ENCODE data around the gene MEIOC. TPM values are rescaled to one million over a fixed set of nuclear protein-coding genes. Genes with fewer than 3 reads are reported as not detected.

The MEIOC gene
- total and polyA plus RNA-seq, 2 donors (not counting 1 experiment from before 2014, with no cell fraction given) = 0.12 TPM; not detected in 1

GRCh38 chr17:44646280-44646679 lies 10.0 kb upstream of the MEIOC start:
- no peak for TF ChIP-seq EZH2 (IDR thresholded peaks at IDR 0.05; ENCODE audit: borderline replicate concordance, insufficient read depth, low read depth, low read length, poor library complexity, severe bottlenecking)
- TF ChIP-seq CTCF (IDR thresholded peaks at IDR 0.05) = no peak
- Histone ChIP-seq H3K4me1 (ENCODE audit: control insufficient read depth in 2 of 2, insufficient read depth in 2 of 2, low read length in 2 of 2) (no peaks in the 10 kb centered on the region), H3K4me3 (ENCODE audit: control extremely low read depth in 1 of 5, extremely low read depth in 1 of 5, insufficient read depth in 1 of 5, low read depth in 2 of 5, low read length in 4 of 5) (no peak overlapping the region), H3K27ac (ENCODE audit: low read length in 2 of 2) (no peak overlapping the region), H3K36me3 (replicated peaks in 1 of 2; ENCODE audit: control extremely low read depth in 1 of 2, control insufficient read depth in 1 of 2, extremely low read depth in 1 of 2, insufficient read depth in 2 of 2, low read length in 1 of 2) (no peaks in the 10 kb centered on the region), H3K79me2 (ENCODE audit: control insufficient read depth, insufficient read depth, low read length) (no peaks in the 10 kb centered on the region), H4K20me1 (ENCODE audit: control insufficient read depth, insufficient read depth, low read length, poor library complexity, severe bottlenecking) (no peaks in the 10 kb centered on the region), H2AFZ (ENCODE audit: insufficient read depth, low read depth, low read length, poor library complexity, severe bottlenecking) (no peak overlapping the region), H3K9me3 (ENCODE audit: control extremely low read depth in 1 of 3, control insufficient read depth in 2 of 3, insufficient read depth in 1 of 3, low read length in 2 of 3) (no peaks in the 10 kb centered on the region), H3K9ac (ENCODE audit: low read length) (no peak overlapping the region), H3K4me2 (replicated peaks; ENCODE audit: low read depth, low read length, poor library complexity, severe bottlenecking) (no peak overlapping the region), H3K27me3 (replicated peaks in 1 of 4; ENCODE audit: control extremely low read depth in 1 of 4, control insufficient read depth in 3 of 4, insufficient read depth in 4 of 4, low read length in 3 of 4) (peaks cover 0 to 6% (median 2%) of the 10 kb centered on the region in 4 experiments)
- Mint-ChIP-seq H3K4me3 (no peak overlapping the region), H3K9me3 (ENCODE audit: insufficient read depth) (no peaks in the 10 kb centered on the region), H3K4me1 (peaks cover 3% of the 10 kb centered on the region), H3K27me3 (peaks cover 28% of the 10 kb centered on the region), H3K27ac (no peak overlapping the region)
- intact Hi-C loops (cut with micrococcal nuclease) = no loop called here
- WGBS (ENCODE audit: insufficient coverage) = no CpG with 5 or more reads among the region's 4 CpGs
- no peak for ATAC-seq (ENCODE audit: low read depth)
- CTCF ChIA-PET = interaction anchor here (0.6 kb wide), 1 partner anchor 314 kb away, joined by 4 read pairs; no protein-coding TSS in a partner anchor
- POLR2A ChIA-PET = no interaction called here
- no peak for DNase-seq

GRCh38 chr17:44647736-44648135 lies 8.5 kb upstream of the MEIOC start:
- TF ChIP-seq EZH2 (IDR thresholded peaks at IDR 0.05; ENCODE audit: borderline replicate concordance, insufficient read depth, low read depth, low read length, poor library complexity, severe bottlenecking) (no peak), CTCF (IDR thresholded peaks at IDR 0.05) (no peak)
- CTCF ChIA-PET = interaction anchor here (0.6 kb wide), 1 partner anchor 284 kb away, joined by 3 read pairs; no protein-coding TSS in a partner anchor
- H3K27me3 Mint-ChIP-seq = peaks cover 28% of the 10 kb centered on the region

More at GRCh38 chr17:44647736-44648135, 8.5 kb upstream of the MEIOC start:
- Histone ChIP-seq H3K4me2 (replicated peaks; ENCODE audit: low read depth, low read length, poor library complexity, severe bottlenecking) (no peak overlapping the region), H3K9ac (ENCODE audit: low read length) (no peak overlapping the region), H2AFZ (ENCODE audit: insufficient read depth, low read depth, low read length, poor library complexity, severe bottlenecking) (no peak overlapping the region), H4K20me1 (ENCODE audit: control insufficient read depth, insufficient read depth, low read length, poor library complexity, severe bottlenecking) (no peaks in the 10 kb centered on the region), H3K4me3 (ENCODE audit: control extremely low read depth in 1 of 5, extremely low read depth in 1 of 5, insufficient read depth in 1 of 5, low read depth in 2 of 5, low read length in 4 of 5) (no peak overlapping the region), H3K36me3 (replicated peaks in 1 of 2; ENCODE audit: control extremely low read depth in 1 of 2, control insufficient read depth in 1 of 2, extremely low read depth in 1 of 2, insufficient read depth in 2 of 2, low read length in 1 of 2) (no peaks in the 10 kb centered on the region), H3K4me1 (ENCODE audit: control insufficient read depth in 2 of 2, insufficient read depth in 2 of 2, low read length in 2 of 2) (no peaks in the 10 kb centered on the region), H3K27me3 (replicated peaks in 1 of 4; ENCODE audit: control extremely low read depth in 1 of 4, control insufficient read depth in 3 of 4, insufficient read depth in 4 of 4, low read length in 3 of 4) (peaks cover 0 to 10% (median 0%) of the 10 kb centered on the region in 4 experiments), H3K9me3 (ENCODE audit: control extremely low read depth in 1 of 3, control insufficient read depth in 2 of 3, insufficient read depth in 1 of 3, low read length in 2 of 3) (no peaks in the 10 kb centered on the region), H3K79me2 (ENCODE audit: control insufficient read depth, insufficient read depth, low read length) (no peaks in the 10 kb centered on the region), H3K27ac (ENCODE audit: low read length in 2 of 2) (no peak overlapping the region)
- no peak overlapping the region for H3K27ac Mint-ChIP-seq
- H3K4me3 Mint-ChIP-seq = no peak overlapping the region
- no peak for ATAC-seq (ENCODE audit: low read depth)
- no peaks in the 10 kb centered on the region for H3K9me3 Mint-ChIP-seq (ENCODE audit: insufficient read depth)
- peaks cover 3% of the 10 kb centered on the region for H3K4me1 Mint-ChIP-seq
- POLR2A ChIA-PET = interaction anchor here (0.7 kb wide), 1 partner anchor 43 kb away, joined by 5 read pairs; no protein-coding TSS in a partner anchor
- no peak for DNase-seq
- intact Hi-C loops (cut with micrococcal nuclease) = no loop called here

All from B cell (primary cell).